Brain microvascular endothelial cell (primary cell): ENCODE data around the gene BEAN1.

ENCODE experiments used
- DNase-seq: peaks from one replicate; pipeline ENCODE4 v3.0.0-alpha.2; 2020
- H3K27ac ChIP-seq: fragments of 250-450 bp; sonication (Bioruptor Pico); 2 replicates; pipeline ENCODE4 v1.5.1; 2020; ENCODE audit warnings: mild to moderate bottlenecking, moderate library complexity
- H3K27me3 ChIP-seq: fragments of 250-450 bp; sonication (Bioruptor Pico); replicated peaks from 2 replicates; pipeline ENCODE4 v1.5.1; 2020; ENCODE audit warnings: mild to moderate bottlenecking
- H3K36me3 ChIP-seq: fragments of 250-450 bp; sonication (Bioruptor Pico); replicated peaks from 2 replicates; pipeline ENCODE4 v1.5.1; 2020; ENCODE audit warnings: mild to moderate bottlenecking
- H3K4me3 ChIP-seq: 2 replicates; pipeline ENCODE4 v1.5.1; 2011; ENCODE audit warnings: low read depth, mild to moderate bottlenecking, control low read depth, low read length, moderate library complexity
- CTCF ChIP-seq: IDR thresholded peaks from 2 replicates; pipeline ENCODE4 v1.5.1; 2011; ENCODE audit warnings: low read depth, mild to moderate bottlenecking, moderate library complexity, low read length, control low read depth, inconsistent platforms; ENCODE audit errors: missing control alignments
- in situ Hi-C: cut with HindIII; loops from 2 replicates; pipeline ENCODE4 v1.10.0; 2017; ENCODE audit warnings: low sequenced_read_pairs, low pct_ligation_motif_present

The BEAN1 gene

GRCh38 chr16:66473051-66473571, 46.0 kb downstream of the BEAN1 start:
- no peak for TF ChIP-seq CTCF
- Histone ChIP-seq H3K27ac (no peak overlapping the region), H3K36me3 (no peaks in the 10 kb centered on the region), H3K4me3 (no peak overlapping the region), H3K27me3 (peaks cover 7% of the 10 kb centered on the region)
- no peak for DNase-seq
- in situ Hi-C loops = no loop called here

- Histone ChIP-seq H3K27ac (no peak overlapping the region), H3K36me3 (no peaks in the 10 kb centered on the region), H3K4me3 (no peak overlapping the region), H3K27me3 (peaks cover 7% of the 10 kb centered on the region)
- in situ Hi-C loops = no loop called here
- TF ChIP-seq CTCF = no peak
- DNase-seq = no peak
These were observed 46.8 kb downstream of the BEAN1 start for GRCh38 chr16:66473654-66474519.

GRCh38 chr16:66474750-66475199, 47.7 kb downstream of the BEAN1 start:
- H3K27ac ChIP-seq = no peak overlapping the region
- no peak overlapping the region for H3K4me3 ChIP-seq
- H3K27me3 ChIP-seq = peaks cover 7% of the 10 kb centered on the region
- in situ Hi-C loops = no loop called here
- H3K36me3 ChIP-seq = no peaks in the 10 kb centered on the region
- no peak for DNase-seq
- TF ChIP-seq CTCF = no peak

- no peak for DNase-seq
- in situ Hi-C loops = no loop called here
These were observed 48.1 kb downstream of the BEAN1 start for GRCh38 chr16:66475232-66475631.

GRCh38 chr16:66476328-66477027, 49.4 kb downstream of the BEAN1 start:
- in situ Hi-C loops = no loop called here
- no peak for DNase-seq
- no peak overlapping the region for H3K4me3 ChIP-seq
- H3K27ac ChIP-seq = no peak overlapping the region
- H3K27me3 ChIP-seq = peaks cover 7% of the 10 kb centered on the region
- no peak for TF ChIP-seq CTCF
- H3K36me3 ChIP-seq = no peaks in the 10 kb centered on the region

More at GRCh38 chr16:66475232-66475631, 48.1 kb downstream of the BEAN1 start:
- no peak for TF ChIP-seq CTCF
- H3K27me3 ChIP-seq = peaks cover 7% of the 10 kb centered on the region
- no peak overlapping the region for H3K4me3 ChIP-seq
- H3K36me3 ChIP-seq = no peaks in the 10 kb centered on the region
- no peak overlapping the region for H3K27ac ChIP-seq
